Measurements from ENCODE around the gene VPS51.

DNA sequence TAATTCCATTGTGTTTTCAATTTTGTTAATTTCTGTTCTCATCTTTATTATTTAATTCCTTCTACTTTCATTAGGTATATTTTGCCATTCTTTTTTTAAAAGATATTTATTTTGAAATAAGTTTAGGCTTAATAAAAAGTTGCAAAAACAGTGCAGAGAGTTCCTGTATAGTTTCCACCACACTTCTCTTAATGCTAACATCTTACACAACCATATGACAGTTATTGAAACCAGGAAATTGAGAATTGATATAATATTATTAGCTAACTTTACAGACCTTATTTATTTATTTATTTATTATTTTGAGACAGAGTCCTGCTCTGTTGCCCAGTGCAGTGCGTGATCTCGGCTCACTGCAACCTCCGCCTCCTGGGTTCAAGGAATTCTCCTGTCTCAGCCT is 60.2 kb downstream of the VPS51 start:
- TF ChIP-seq, protein P1, sequence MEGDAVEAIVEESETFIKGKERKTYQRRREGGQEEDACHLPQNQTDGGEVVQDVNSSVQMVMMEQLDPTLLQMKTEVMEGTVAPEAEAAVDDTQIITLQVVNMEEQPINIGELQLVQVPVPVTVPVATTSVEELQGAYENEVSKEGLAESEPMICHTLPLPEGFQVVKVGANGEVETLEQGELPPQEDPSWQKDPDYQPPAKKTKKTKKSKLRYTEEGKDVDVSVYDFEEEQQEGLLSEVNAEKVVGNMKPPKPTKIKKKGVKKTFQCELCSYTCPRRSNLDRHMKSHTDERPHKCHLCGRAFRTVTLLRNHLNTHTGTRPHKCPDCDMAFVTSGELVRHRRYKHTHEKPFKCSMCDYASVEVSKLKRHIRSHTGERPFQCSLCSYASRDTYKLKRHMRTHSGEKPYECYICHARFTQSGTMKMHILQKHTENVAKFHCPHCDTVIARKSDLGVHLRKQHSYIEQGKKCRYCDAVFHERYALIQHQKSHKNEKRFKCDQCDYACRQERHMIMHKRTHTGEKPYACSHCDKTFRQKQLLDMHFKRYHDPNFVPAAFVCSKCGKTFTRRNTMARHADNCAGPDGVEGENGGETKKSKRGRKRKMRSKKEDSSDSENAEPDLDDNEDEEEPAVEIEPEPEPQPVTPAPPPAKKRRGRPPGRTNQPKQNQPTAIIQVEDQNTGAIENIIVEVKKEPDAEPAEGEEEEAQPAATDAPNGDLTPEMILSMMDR (IDR thresholded peaks at IDR 0.05) = no peak
- TF ChIP-seq POLR2A (IDR thresholded peaks at IDR 0.05) = no peak
